GM19238 (cell line): ENCODE data around the gene DBF4.
"Not testable (repeated sequence)": the region's sequence is repeated elsewhere in the genome, so short reads cannot be mapped to it uniquely, and the experiment has no call there.

Experiments used
- DNase-seq: peaks from one replicate; pipeline ENCODE4 v3.0.0; 2011; ENCODE audit warnings: low spot score; ENCODE audit not compliant: insufficient read length

The DBF4 gene

GRCh38 chr7:87876040-87876868 lies at the start of gene DBF4, which contains the start of gene SLC25A40:
Gene DBF4 (plus strand): TSS chr7:87876493. CDS start chr7:87876733, 240 bp downstream.
Gene SLC25A40 (minus strand): TSS chr7:87876360. CDS start chr7:87858727, 17,633 bp downstream.
- DNase-seq, result peak; percentile 82

- DNase-seq, result not testable (repeated sequence)
Measured at GRCh38 chr7:87828383-87828782, 47.9 kb upstream of the DBF4 start.

- no peak for DNase-seq
Measured at GRCh38 chr7:87831097-87831496, 45.2 kb upstream of the DBF4 start.

- DNase-seq, result no peak
Measured at GRCh38 chr7:87833130-87833529, 43.2 kb upstream of the DBF4 start.

- no peak for DNase-seq
Measured at GRCh38 chr7:87837597-87837996, 38.7 kb upstream of the DBF4 start.

GRCh38 chr7:87850836-87851593 lies 25.3 kb upstream of the DBF4 start:
- no peak for DNase-seq

- no peak for DNase-seq
Measured at GRCh38 chr7:87852306-87852705, 24.0 kb upstream of the DBF4 start.

- DNase-seq, result no peak
Measured at GRCh38 chr7:87853237-87853864, 22.9 kb upstream of the DBF4 start.

- no peak for DNase-seq
Measured at GRCh38 chr7:87858417-87859100, 17.7 kb upstream of the DBF4 start.

GRCh38 chr7:87866089-87866488 lies 10.2 kb upstream of the DBF4 start:
- no peak for DNase-seq

- not testable (repeated sequence) for DNase-seq
Measured at GRCh38 chr7:87866533-87866932, 9.8 kb upstream of the DBF4 start.

GRCh38 chr7:87870471-87870870 lies 5.8 kb upstream of the DBF4 start:
- DNase-seq, result no peak

- DNase-seq, result no peak
Measured at GRCh38 chr7:87872346-87872745, 3.9 kb upstream of the DBF4 start.

GRCh38 chr7:87873328-87873727 lies 3.0 kb upstream of the DBF4 start:
- not testable (repeated sequence) for DNase-seq

GRCh38 chr7:87874066-87874465 lies 2.2 kb upstream of the DBF4 start:
- no peak for DNase-seq

- DNase-seq, result peak; percentile 10
Measured at GRCh38 chr7:87875151-87876039, 898 bp upstream of the DBF4 start.

- no peak for DNase-seq
Measured at GRCh38 chr7:87876869-87877234, 559 bp downstream of the DBF4 start.

GRCh38 chr7:87877366-87878040 lies 1.2 kb downstream of the DBF4 start:
- no peak for DNase-seq

- DNase-seq, result no peak
Measured at GRCh38 chr7:87878208-87878735, 2.0 kb downstream of the DBF4 start.
